HEK293 (cell line): Measurements from ENCODE around the gene MACF1.

Experiments
- CTCF ChIA-PET: fragments of 350-600 bp; formaldehyde crosslinking; extraction: SDS; loops from one replicate; lab custom pipeline; 2021; ENCODE audit warnings: antibody characterized with exemption; lab: Yijun Ruan, JAX
- POLR2A ChIA-PET: fragments of 300-600 bp; formaldehyde crosslinking; extraction: SDS; loops from one replicate; lab custom pipeline; 2020; ENCODE audit warnings: antibody characterized with exemption, inconsistent platforms; lab: Yijun Ruan, JAX
- H3K27ac ChIP-seq: fragments of 200-500 bp; sonication (Bioruptor generic); 2 replicates; pipeline ENCODE4 v1.5.1; 2014; ENCODE audit warnings: low read depth, low read length, control low read depth, inconsistent platforms; ENCODE audit errors: extremely low read depth
- H3K36me3 ChIP-seq, 2 experiments: fragments of 200-500 bp in 1 of 2; sonication (Bioruptor generic) in 1 of 2; 1 replicate in 1 of 2; 2 replicates in 1 of 2; pipeline ENCODE4 v1.5.1; 2014 to 2017; ENCODE audit warnings: inconsistent platforms in 2 of 2, low read length in 2 of 2; ENCODE audit not compliant: control insufficient read depth in 2 of 2, insufficient read depth in 1 of 2
- H3K4me1 ChIP-seq: fragments of 200-500 bp; sonication (Bioruptor generic); 2 replicates; pipeline ENCODE4 v1.5.1; 2014; ENCODE audit warnings: mild to moderate bottlenecking, low read length, inconsistent platforms; ENCODE audit not compliant: control insufficient read depth, insufficient read depth
- H3K4me3 ChIP-seq: 2 replicates; pipeline ENCODE4 v1.5.1; 2011; ENCODE audit warnings: low read depth, mild to moderate bottlenecking, control low read depth, low read length, moderate library complexity
- H3K9me3 ChIP-seq: fragments of 200-500 bp; sonication (Bioruptor generic); 2 replicates; pipeline ENCODE4 v1.5.1; 2014; ENCODE audit warnings: low read depth, low read length, inconsistent platforms; ENCODE audit not compliant: control insufficient read depth, insufficient read depth
- GLIS1 ChIP-seq: fragments of 450-650 bp; formaldehyde crosslinking; IDR thresholded peaks from 2 replicates; pipeline ENCODE4 v1.5.1; 2016; ENCODE audit warnings: missing biosample characterization, missing genetic modification characterization
- OVOL3 ChIP-seq: fragments of 450-650 bp; formaldehyde crosslinking; IDR thresholded peaks from 2 replicates; pipeline ENCODE4 v1.5.1; 2016; ENCODE audit warnings: missing biosample characterization, missing genetic modification characterization
- SCRT2 ChIP-seq: fragments of 450-650 bp; formaldehyde crosslinking; IDR thresholded peaks from 2 replicates; pipeline ENCODE4 v1.5.1; 2016; ENCODE audit warnings: missing biosample characterization, missing genetic modification characterization
- SP2 ChIP-seq: fragments of 450-650 bp; formaldehyde crosslinking; IDR thresholded peaks from 2 replicates; pipeline ENCODE4 v1.5.1; 2016; ENCODE audit warnings: missing biosample characterization, missing genetic modification characterization
- ZFP3 ChIP-seq: fragments of 450-650 bp; formaldehyde crosslinking; IDR thresholded peaks from 2 replicates; pipeline ENCODE4 v1.5.1; 2016; ENCODE audit warnings: low read depth, missing biosample characterization, missing genetic modification characterization
- ZNF138 ChIP-seq: fragments of 450-650 bp; formaldehyde crosslinking; IDR thresholded peaks from 2 replicates; pipeline ENCODE4 v1.5.1; 2016; ENCODE audit warnings: missing biosample characterization, missing genetic modification characterization, borderline replicate concordance
- ZNF19 ChIP-seq: fragments of 450-650 bp; formaldehyde crosslinking; IDR thresholded peaks from 2 replicates; pipeline ENCODE4; 2016; ENCODE audit warnings: missing biosample characterization, missing genetic modification characterization, low read depth
- ZNF221 ChIP-seq: fragments of 450-650 bp; formaldehyde crosslinking; IDR thresholded peaks from 2 replicates; pipeline ENCODE4 v1.5.1; 2017; ENCODE audit warnings: missing biosample characterization, missing genetic modification characterization, borderline replicate concordance
- ZNF24 ChIP-seq: fragments of 450-650 bp; formaldehyde crosslinking; IDR thresholded peaks from 2 replicates; pipeline ENCODE4 v1.5.1; 2016; ENCODE audit warnings: missing biosample characterization, missing genetic modification characterization
- ZNF248 ChIP-seq: fragments of 450-650 bp; formaldehyde crosslinking; IDR thresholded peaks from 2 replicates; pipeline ENCODE4 v1.5.1; 2017; ENCODE audit warnings: missing biosample characterization, missing genetic modification characterization
- ZNF324 ChIP-seq: fragments of 450-650 bp; formaldehyde crosslinking; IDR thresholded peaks from 2 replicates; pipeline ENCODE4 v1.5.1; 2016; ENCODE audit warnings: missing biosample characterization, missing genetic modification characterization
- ZNF341 ChIP-seq: fragments of 450-650 bp; formaldehyde crosslinking; IDR thresholded peaks from 2 replicates; pipeline ENCODE4; 2016; ENCODE audit warnings: low read depth, missing biosample characterization, missing genetic modification characterization
- ZNF48 ChIP-seq: fragments of 450-650 bp; formaldehyde crosslinking; IDR thresholded peaks from 2 replicates; pipeline ENCODE4 v1.5.1; 2016; ENCODE audit warnings: missing biosample characterization, missing genetic modification characterization
- ZNF501 ChIP-seq: fragments of 450-650 bp; formaldehyde crosslinking; IDR thresholded peaks from 2 replicates; pipeline ENCODE4 v1.5.1; 2016; ENCODE audit warnings: missing biosample characterization, missing genetic modification characterization
- ZNF560 ChIP-seq: fragments of 450-650 bp; formaldehyde crosslinking; IDR thresholded peaks from 2 replicates; pipeline ENCODE4 v1.5.1; 2017; ENCODE audit warnings: missing biosample characterization, missing genetic modification characterization, borderline replicate concordance
- ZNF571 ChIP-seq: fragments of 450-650 bp; formaldehyde crosslinking; IDR thresholded peaks from 2 replicates; pipeline ENCODE4 v1.5.0; 2017; ENCODE audit warnings: missing biosample characterization, missing genetic modification characterization
- ZNF639 ChIP-seq: fragments of 450-650 bp; formaldehyde crosslinking; IDR thresholded peaks from 2 replicates; pipeline ENCODE4 v1.5.1; 2016; ENCODE audit warnings: missing biosample characterization, missing genetic modification characterization
- ZNF704 ChIP-seq: fragments of 450-650 bp; formaldehyde crosslinking; IDR thresholded peaks from 2 replicates; pipeline ENCODE4 v1.5.1; 2016; ENCODE audit warnings: missing biosample characterization, missing genetic modification characterization
- ZNF830 ChIP-seq: fragments of 450-650 bp; IDR thresholded peaks from 2 replicates; pipeline ENCODE4 v1.5.0; 2018; ENCODE audit warnings: missing biosample characterization, missing genetic modification characterization, low read depth, mild to moderate bottlenecking, moderate library complexity
- TF ChIP-seq, protein P1 (sequence below): fragments of 450-650 bp; formaldehyde crosslinking; IDR thresholded peaks from 2 replicates; pipeline ENCODE4 v1.5.1; 2016; ENCODE audit warnings: missing biosample characterization, missing genetic modification characterization
- TF ChIP-seq, protein P2 (sequence below): IDR thresholded peaks from 2 replicates; pipeline ENCODE4 v1.6.1; 2011; ENCODE audit warnings: mild to moderate bottlenecking, low read depth, low read length, borderline replicate concordance
- TF ChIP-seq, protein P3 (sequence below): fragments of 450-650 bp; formaldehyde crosslinking; IDR thresholded peaks from 2 replicates; pipeline ENCODE4 v1.5.1; 2016; ENCODE audit warnings: missing biosample characterization, missing genetic modification characterization

MACF1 gene

DNA sequence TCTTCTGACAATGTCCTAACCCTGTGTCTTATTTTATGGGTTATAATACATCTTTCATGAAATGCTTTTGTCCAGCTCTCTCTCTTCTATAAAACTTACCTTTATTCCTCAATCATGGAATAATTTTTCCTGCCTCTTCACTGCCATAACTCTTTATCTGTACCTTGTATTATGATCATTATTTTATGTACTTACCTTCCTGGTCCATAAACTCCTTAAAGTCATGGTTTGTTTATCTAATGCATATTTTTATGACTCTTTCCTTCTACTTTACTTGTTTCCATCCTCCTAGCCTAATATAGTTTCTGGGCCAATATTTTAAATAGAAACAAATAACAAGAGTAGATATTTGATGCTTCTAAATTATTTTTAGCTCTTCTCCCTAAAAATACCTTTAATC lies 221.1 kb downstream of the MACF1 start (continued):
- TF ChIP-seq, protein P1, sequence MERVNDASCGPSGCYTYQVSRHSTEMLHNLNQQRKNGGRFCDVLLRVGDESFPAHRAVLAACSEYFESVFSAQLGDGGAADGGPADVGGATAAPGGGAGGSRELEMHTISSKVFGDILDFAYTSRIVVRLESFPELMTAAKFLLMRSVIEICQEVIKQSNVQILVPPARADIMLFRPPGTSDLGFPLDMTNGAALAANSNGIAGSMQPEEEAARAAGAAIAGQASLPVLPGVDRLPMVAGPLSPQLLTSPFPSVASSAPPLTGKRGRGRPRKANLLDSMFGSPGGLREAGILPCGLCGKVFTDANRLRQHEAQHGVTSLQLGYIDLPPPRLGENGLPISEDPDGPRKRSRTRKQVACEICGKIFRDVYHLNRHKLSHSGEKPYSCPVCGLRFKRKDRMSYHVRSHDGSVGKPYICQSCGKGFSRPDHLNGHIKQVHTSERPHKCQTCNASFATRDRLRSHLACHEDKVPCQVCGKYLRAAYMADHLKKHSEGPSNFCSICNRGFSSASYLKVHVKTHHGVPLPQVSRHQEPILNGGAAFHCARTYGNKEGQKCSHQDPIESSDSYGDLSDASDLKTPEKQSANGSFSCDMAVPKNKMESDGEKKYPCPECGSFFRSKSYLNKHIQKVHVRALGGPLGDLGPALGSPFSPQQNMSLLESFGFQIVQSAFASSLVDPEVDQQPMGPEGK (tag by site-specific recombination) = no peak
- TF ChIP-seq SP2 (tag by site-specific recombination) (no peak), ZNF324 (tag by site-specific recombination) (no peak), ZNF138 (tag by site-specific recombination) (no peak), ZNF48 (tag by site-specific recombination) (no peak), ZNF639 (tag by site-specific recombination) (no peak), ZNF19 (tag by site-specific recombination) (no peak), SCRT2 (tag by site-specific recombination) (no peak)
- TF ChIP-seq, protein P2, sequence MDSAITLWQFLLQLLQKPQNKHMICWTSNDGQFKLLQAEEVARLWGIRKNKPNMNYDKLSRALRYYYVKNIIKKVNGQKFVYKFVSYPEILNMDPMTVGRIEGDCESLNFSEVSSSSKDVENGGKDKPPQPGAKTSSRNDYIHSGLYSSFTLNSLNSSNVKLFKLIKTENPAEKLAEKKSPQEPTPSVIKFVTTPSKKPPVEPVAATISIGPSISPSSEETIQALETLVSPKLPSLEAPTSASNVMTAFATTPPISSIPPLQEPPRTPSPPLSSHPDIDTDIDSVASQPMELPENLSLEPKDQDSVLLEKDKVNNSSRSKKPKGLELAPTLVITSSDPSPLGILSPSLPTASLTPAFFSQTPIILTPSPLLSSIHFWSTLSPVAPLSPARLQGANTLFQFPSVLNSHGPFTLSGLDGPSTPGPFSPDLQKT = no peak

GRCh38 chr1:39426346-39426745 lies 221.9 kb downstream of the MACF1 start:
- CTCF ChIA-PET = interaction anchor here (0.7 to 3.6 kb wide), 2 partner anchors 15 to 158 kb away, joined by 3 to 20 read pairs; no protein-coding TSS in a partner anchor
- Histone ChIP-seq H3K9me3 (no peaks in the 10 kb centered on the region), H3K4me1 (no peaks in the 10 kb centered on the region), H3K27ac (no peak overlapping the region), H3K4me3 (no peak overlapping the region), H3K36me3 (peaks cover 24 to 84% of the 10 kb centered on the region in 2 experiments)
- TF ChIP-seq ZNF560 (no peak), ZNF221 (no peak), ZFP3 (tag by site-specific recombination) (no peak), ZNF341 (tag by site-specific recombination) (no peak), ZNF24 (no peak)
- TF ChIP-seq, protein P3, sequence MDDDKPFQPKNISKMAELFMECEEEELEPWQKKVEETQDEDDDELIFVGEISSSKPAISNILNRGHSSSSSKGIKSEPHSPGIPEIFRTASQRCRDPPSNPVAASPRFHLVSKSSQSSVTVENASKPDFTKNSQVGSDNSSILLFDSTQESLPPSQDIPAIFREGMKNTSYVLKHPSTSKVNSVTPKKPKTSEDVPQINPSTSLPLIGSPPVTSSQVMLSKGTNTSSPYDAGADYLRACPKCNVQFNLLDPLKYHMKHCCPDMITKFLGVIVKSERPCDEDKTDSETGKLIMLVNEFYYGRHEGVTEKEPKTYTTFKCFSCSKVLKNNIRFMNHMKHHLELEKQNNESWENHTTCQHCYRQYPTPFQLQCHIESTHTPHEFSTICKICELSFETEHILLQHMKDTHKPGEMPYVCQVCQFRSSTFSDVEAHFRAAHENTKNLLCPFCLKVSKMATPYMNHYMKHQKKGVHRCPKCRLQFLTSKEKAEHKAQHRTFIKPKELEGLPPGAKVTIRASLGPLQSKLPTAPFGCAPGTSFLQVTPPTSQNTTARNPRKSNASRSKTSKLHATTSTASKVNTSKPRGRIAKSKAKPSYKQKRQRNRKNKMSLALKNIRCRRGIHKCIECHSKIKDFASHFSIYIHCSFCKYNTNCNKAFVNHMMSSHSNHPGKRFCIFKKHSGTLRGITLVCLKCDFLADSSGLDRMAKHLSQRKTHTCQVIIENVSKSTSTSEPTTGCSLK (tag by site-specific recombination) = no peak
- POLR2A ChIA-PET = no interaction called here

GRCh38 chr1:39427374-39427773 lies 222.9 kb downstream of the MACF1 start:
- H3K36me3 ChIP-seq = peaks cover 28 to 90% of the 10 kb centered on the region in 2 experiments
- no peaks in the 10 kb centered on the region for H3K4me1 ChIP-seq
- no peak overlapping the region for H3K4me3 ChIP-seq
- ChIA-PET CTCF (no interaction called here), POLR2A (no interaction called here)
- H3K9me3 ChIP-seq = no peaks in the 10 kb centered on the region
- TF ChIP-seq ZNF830 (no peak), ZNF501 (tag by site-specific recombination) (no peak), ZNF248 (no peak), ZNF704 (no peak), ZNF19 (tag by site-specific recombination) (no peak), ZNF571 (tag by site-specific recombination) (no peak), GLIS1 (no peak), ZNF221 (no peak), ZNF639 (tag by site-specific recombination) (no peak), OVOL3 (tag by site-specific recombination) (no peak)
- no peak overlapping the region for H3K27ac ChIP-seq
